ENCODE results near the gene CGB1. TPM values are rescaled to one million over a fixed set of nuclear protein-coding genes. Genes with fewer than 3 reads are reported as not detected.

CGB1 gene
- total and polyA plus RNA-seq, 2 donors (not counting 3 experiments of a cell fraction or from before 2014, with no cell fraction given): not detected

GRCh38 chr19:49020342-49020741 lies 16.4 kb downstream of the CGB1 start:
- TF ChIP-seq FOS (IDR thresholded peaks at IDR 0.05; ENCODE audit: borderline replicate concordance, insufficient read depth, low read length): no peak
- TF ChIP-seq MYC (IDR thresholded peaks at IDR 0.05; ENCODE audit: low read depth, low read length): no peak
- no peak for TF ChIP-seq GATA2 (IDR thresholded peaks at IDR 0.05; ENCODE audit: insufficient read depth, insufficient read length, low read depth, low read length)
- TF ChIP-seq POLR2A (IDR thresholded peaks at IDR 0.05; ENCODE audit: low read depth, low read length): no peak
- TF ChIP-seq MAX (IDR thresholded peaks at IDR 0.05; ENCODE audit: insufficient read depth, insufficient read length): no peak
- TF ChIP-seq POLR2AphosphoS5 (IDR thresholded peaks at IDR 0.05; ENCODE audit: insufficient read depth, low read depth, low read length): no peak
- no peak for TF ChIP-seq EZH2 (IDR thresholded peaks at IDR 0.05; ENCODE audit: borderline replicate concordance, low read depth, low read length, severe bottlenecking)
- no peak for TF ChIP-seq JUN (IDR thresholded peaks at IDR 0.05; ENCODE audit: borderline replicate concordance, insufficient read depth, insufficient read length, low read depth)
- no peak for TF ChIP-seq CTCF (IDR thresholded peaks at IDR 0.05; ENCODE audit: extremely low read depth in 1 of 2, insufficient read depth in 1 of 2, low read depth in 1 of 2, low read length in 2 of 2)
- Histone ChIP-seq H4K20me1 (replicated peaks; ENCODE audit: control insufficient read depth, extremely low read depth, insufficient read depth, low read length) (no peaks in the 10 kb centered on the region), H3K4me3 (replicated peaks in 1 of 3; ENCODE audit: insufficient read depth in 1 of 3, low read depth in 1 of 3, low read length in 3 of 3) (no peak overlapping the region), H3K9ac (replicated peaks; ENCODE audit: extremely low read depth, insufficient read depth, low read length) (no peak overlapping the region), H3K4me1 (ENCODE audit: control insufficient read depth, extremely low read depth, insufficient read depth, low read length) (peaks cover 10% of the 10 kb centered on the region), H3K79me2 (ENCODE audit: control insufficient read depth, insufficient read depth, low read length) (no peaks in the 10 kb centered on the region), H3K27me3 (ENCODE audit: control insufficient read depth in 2 of 2, insufficient read depth in 2 of 2, low read length in 2 of 2) (peaks cover 0 to 5% of the 10 kb centered on the region in 2 experiments), H3K36me3 (ENCODE audit: control insufficient read depth in 2 of 2, extremely low read depth in 1 of 2, insufficient read depth in 2 of 2, low read length in 2 of 2) (peaks cover 0 to 6% of the 10 kb centered on the region in 2 experiments), H3K9me3 (replicated peaks; ENCODE audit: control insufficient read depth, insufficient read depth, low read length) (no peaks in the 10 kb centered on the region), H2AFZ (ENCODE audit: low read depth, low read length) (no peak overlapping the region), H3K4me2 (ENCODE audit: insufficient read depth, low read length) (no peak overlapping the region), H3K9me1 (replicated peaks; ENCODE audit: control insufficient read depth, extremely low read depth, insufficient read depth, low read length) (no peaks in the 10 kb centered on the region), H3K27ac (ENCODE audit: insufficient read depth, low read depth, low read length) (no peak overlapping the region)
- POLR2A ChIA-PET: no interaction called here
- no peak for FAIRE-seq
- dilution Hi-C loops (cut with MboI; ENCODE audit: extremely low pct_ligation_motif_present, low sequenced_read_pairs) (no loop called here), intact Hi-C loops (cut with micrococcal nuclease) (no loop called here)
- BruUV-seq (replicated peaks): no TSS peak
- CTCF ChIA-PET: interaction anchor here (0.8 to 5.4 kb wide), 4 partner anchors 12 to 25 kb away, joined by 3 to 37 read pairs (median 6); no protein-coding TSS in a partner anchor
- DNase-seq (ENCODE audit: low read depth, low spot score): no peak

Measured in endothelial cell of umbilical vein (primary cell).